Lower leg skin (tissue), 4 donors: ENCODE measurements around the gene CCSER1. TPM values are rescaled to one million over a fixed set of nuclear protein-coding genes. Genes with fewer than 3 reads are reported as not detected.

Source experiments
- DNase-seq, 2 donors: peaks; one replicate each; pipeline ENCODE4 v3.0.0-alpha.2; 2019; ENCODE audit warnings: low spot score in 2 of 2
- H3K4me3 ChIP-seq: fragments of 200-600 bp; sonication (generic); 2 replicates; pipeline ENCODE4 v1.5.1; 2017; ENCODE audit warnings: mild to moderate bottlenecking, low read depth; ENCODE audit not compliant: poor library complexity, severe bottlenecking
- POLR2A ChIP-seq, 2 donors: fragments of 450-650 bp; IDR thresholded peaks; one replicate each; pipeline ENCODE4 v1.6.1; 2016 to 2017; ENCODE audit warnings: antibody characterized with exemption in 2 of 2, mild to moderate bottlenecking in 1 of 2, moderate library complexity in 1 of 2
- WGBS, 2 donors: methylation state at CpG; one replicate each; pipeline ENCODE4 v1.1.5; 2018; 5-methylcytosine and 5-hydroxymethylcytosine counted together
- intact Hi-C: fragments of 100-400 bp; cut with DNase I; formaldehyde crosslinking; loops from one replicate; pipeline ENCODE4 v1.15.0; 2023; ENCODE audit warnings: low total_unique reads
- total RNA-seq, 4 donors: library from RNA; depleted of rRNA; stranded (reverse); fragments of >200 nt; gene quantifications; one replicate each; pipeline ENCODE4 v1.1.0, GENCODE V29; 2016
- TF ChIP-seq, protein P1 (sequence below), 3 donors: fragments of 450-650 bp; IDR thresholded peaks; one replicate each; pipeline ENCODE4 v1.5.1; 2016; ENCODE audit warnings: antibody characterized with exemption in 3 of 3, mild to moderate bottlenecking in 3 of 3, moderate library complexity in 2 of 3

The CCSER1 gene
- total RNA-seq, 4 donors from 2014 or later = 6.5 to 12.1 (median 9.9) TPM

DNA sequence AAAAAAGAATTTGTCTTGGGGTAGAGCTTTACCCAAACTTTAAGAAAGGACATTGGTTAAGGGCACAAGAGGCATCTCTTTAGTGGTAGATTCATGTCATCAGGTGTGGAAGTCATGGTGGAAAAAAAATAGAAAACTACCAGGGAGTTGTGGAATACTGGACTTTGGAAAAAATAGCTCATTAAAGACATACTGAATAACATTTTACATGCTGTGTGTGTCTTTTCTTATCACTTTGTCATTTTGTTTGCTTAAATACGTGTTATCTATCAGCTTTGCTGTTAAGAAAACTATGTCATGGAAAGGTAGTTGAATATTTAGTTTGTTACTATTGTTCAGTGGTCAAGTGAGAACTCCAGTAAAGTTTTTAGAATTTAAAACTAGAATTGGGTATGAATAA, 147.0 kb downstream of the CCSER1 start:
- WGBS, 2 donors = 86 to 93% methylated on average over 1 of the region's 1 CpG
- intact Hi-C loops = loop anchor here (1.0 kb wide), 1 partner anchor 24 kb away; no protein-coding TSS in a partner anchor
- H3K4me3 ChIP-seq = no peak overlapping the region
- no peak for DNase-seq
- no peak for TF ChIP-seq POLR2A (IDR thresholded peaks at IDR 0.05)
- TF ChIP-seq, protein P1, sequence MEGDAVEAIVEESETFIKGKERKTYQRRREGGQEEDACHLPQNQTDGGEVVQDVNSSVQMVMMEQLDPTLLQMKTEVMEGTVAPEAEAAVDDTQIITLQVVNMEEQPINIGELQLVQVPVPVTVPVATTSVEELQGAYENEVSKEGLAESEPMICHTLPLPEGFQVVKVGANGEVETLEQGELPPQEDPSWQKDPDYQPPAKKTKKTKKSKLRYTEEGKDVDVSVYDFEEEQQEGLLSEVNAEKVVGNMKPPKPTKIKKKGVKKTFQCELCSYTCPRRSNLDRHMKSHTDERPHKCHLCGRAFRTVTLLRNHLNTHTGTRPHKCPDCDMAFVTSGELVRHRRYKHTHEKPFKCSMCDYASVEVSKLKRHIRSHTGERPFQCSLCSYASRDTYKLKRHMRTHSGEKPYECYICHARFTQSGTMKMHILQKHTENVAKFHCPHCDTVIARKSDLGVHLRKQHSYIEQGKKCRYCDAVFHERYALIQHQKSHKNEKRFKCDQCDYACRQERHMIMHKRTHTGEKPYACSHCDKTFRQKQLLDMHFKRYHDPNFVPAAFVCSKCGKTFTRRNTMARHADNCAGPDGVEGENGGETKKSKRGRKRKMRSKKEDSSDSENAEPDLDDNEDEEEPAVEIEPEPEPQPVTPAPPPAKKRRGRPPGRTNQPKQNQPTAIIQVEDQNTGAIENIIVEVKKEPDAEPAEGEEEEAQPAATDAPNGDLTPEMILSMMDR (IDR thresholded peaks at IDR 0.05) = no peak

- H3K4me3 ChIP-seq = no peak overlapping the region
- DNase-seq = no peak
- intact Hi-C loops = no loop called here
- no peak for TF ChIP-seq POLR2A (IDR thresholded peaks at IDR 0.05)
- TF ChIP-seq, protein P1 (IDR thresholded peaks at IDR 0.05) = no peak
- whole genome bisulfite sequencing, 2 donors = 74 to 84% methylated on average over 3 of the region's 3 CpGs
These were observed 153.8 kb downstream of the CCSER1 start for GRCh38 chr4:90280954-90281353.

- H3K4me3 ChIP-seq = no peak overlapping the region
- DNase-seq = no peak
- intact Hi-C loops = no loop called here
- TF ChIP-seq, protein P1 (IDR thresholded peaks at IDR 0.05) = no peak
- TF ChIP-seq POLR2A (IDR thresholded peaks at IDR 0.05) = no peak
- WGBS, 2 donors = 69 to 71% methylated on average over 5 of the region's 5 CpGs
These were observed 154.6 kb downstream of the CCSER1 start for GRCh38 chr4:90281541-90282355.

- WGBS, 2 donors = 76 to 78% methylated on average over 4 of the region's 4 CpGs
- no peak for DNase-seq
- intact Hi-C loops = no loop called here
These were observed 163.2 kb downstream of the CCSER1 start for GRCh38 chr4:90290345-90290744.

GRCh38 chr4:90292438-90292837, 165.2 kb downstream of the CCSER1 start:
- intact Hi-C loops = no loop called here
- DNase-seq = no peak
- no peak overlapping the region for H3K4me3 ChIP-seq
- TF ChIP-seq POLR2A (IDR thresholded peaks at IDR 0.05) = no peak

More at GRCh38 chr4:90290345-90290744, 163.2 kb downstream of the CCSER1 start:
- TF ChIP-seq, protein P1 (IDR thresholded peaks at IDR 0.05) = no peak
- TF ChIP-seq POLR2A (IDR thresholded peaks at IDR 0.05) = no peak
- H3K4me3 ChIP-seq = no peak overlapping the region

DNA sequence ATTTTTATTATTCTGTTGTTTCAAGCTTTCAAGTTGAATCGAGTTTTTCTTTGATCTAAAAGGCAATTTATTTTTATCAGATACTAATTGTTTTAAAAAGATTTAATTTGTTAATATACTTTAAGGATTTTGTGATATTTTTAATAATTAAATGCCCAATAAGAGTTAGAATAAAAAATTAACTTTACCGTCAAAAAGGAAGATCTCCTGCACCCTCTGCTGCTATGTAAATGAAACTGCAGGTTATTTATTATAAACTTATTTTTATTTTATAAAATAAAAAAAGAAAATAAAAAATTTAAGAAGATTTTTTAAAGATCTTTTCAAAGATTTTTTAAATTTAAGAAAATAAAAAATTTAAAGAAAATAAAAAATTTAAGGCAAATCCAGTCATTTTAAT, 166.1 kb downstream of the CCSER1 start:
- 33 to 36% methylated on average over 2 of the region's 2 CpGs for WGBS, 2 donors
- TF ChIP-seq, protein P1 (IDR thresholded peaks at IDR 0.05) = no peak
- no peak for TF ChIP-seq POLR2A (IDR thresholded peaks at IDR 0.05)
- no peak overlapping the region for H3K4me3 ChIP-seq
- intact Hi-C loops = no loop called here
- no peak for DNase-seq
